ENCODE measurements around the gene AP3S2. TPM values are rescaled to one million over a fixed set of nuclear protein-coding genes. Genes with fewer than 3 reads are reported as not detected.
A peak's percentile ranks its signal among the peaks of the same experiment; 100 is the strongest.
"Not testable (repeated sequence)": the region's sequence is repeated elsewhere in the genome, so short reads cannot be mapped to it uniquely, and the experiment has no call there.

The AP3S2 gene
- total and polyA plus RNA-seq, 10 donors, result 5.4 to 54.9 (median 33.8) TPM

- 88 to 94% (median 91%) methylated on average over 6 of the region's 6 CpGs for WGBS, 5 donors
- TF ChIP-seq POLR2AphosphoS5 (IDR thresholded peaks at IDR 0.05), result no peak
- no peak for TF ChIP-seq POLR2A (IDR thresholded peaks at IDR 0.05)
- no peak for TF ChIP-seq CTCF (IDR thresholded peaks at IDR 0.05 in 8 of 11, conservative IDR thresholded peaks at IDR 0.05 in 3 of 11)
- peak overlapping the region in 1 of 8 donors; percentile 5 for H3K4me3 ChIP-seq
- intact Hi-C loops (cut with DNase I; ENCODE audit: low total_unique reads), result loop anchor here (5.0 kb wide), 1 partner anchor 113 kb away; no protein-coding TSS in a partner anchor
- no peaks in the 10 kb centered on the region for H3K9me3 ChIP-seq
- peaks cover 0 to 37% (median 12%) of the 10 kb centered on the region in 6 donors for H3K4me1 ChIP-seq
- peaks cover 0 to 95% (median 31%) of the 10 kb centered on the region in 6 donors for H3K36me3 ChIP-seq
- H3K27me3 ChIP-seq (replicated peaks in 1 of 7), result no peaks in the 10 kb centered on the region
- no peak for DNase-seq
- peak overlapping the region in 7 of 8 donors; percentile 61 to 91 (median 81) for H3K27ac ChIP-seq
These were observed 18.1 kb downstream of the AP3S2 start for GRCh38 chr15:89875741-89876140.

GRCh38 chr15:89874926-89875564 lies 18.7 kb downstream of the AP3S2 start:
- H3K4me1 ChIP-seq, result peaks cover 0 to 43% (median 12%) of the 10 kb centered on the region in 6 donors
- TF ChIP-seq POLR2AphosphoS5 (IDR thresholded peaks at IDR 0.05), result peak; percentile 38 to 52 (median 51)
- no peak for TF ChIP-seq POLR2A (IDR thresholded peaks at IDR 0.05)
- TF ChIP-seq CTCF (IDR thresholded peaks at IDR 0.05 in 8 of 11, conservative IDR thresholded peaks at IDR 0.05 in 3 of 11), result peak; percentile 67 to 96 (median 92)
- DNase-seq, result peak; percentile 95
- H3K36me3 ChIP-seq, result peaks cover 0 to 95% (median 38%) of the 10 kb centered on the region in 6 donors
- peak overlapping the region in 4 of 8 donors; percentile 81 to 91 (median 86) for H3K27ac ChIP-seq
- no peaks in the 10 kb centered on the region for H3K27me3 ChIP-seq (replicated peaks in 1 of 7)
- intact Hi-C loops (cut with DNase I; ENCODE audit: low total_unique reads), result loop anchor here (5.0 kb wide), 1 partner anchor 113 kb away; no protein-coding TSS in a partner anchor
- no peak overlapping the region for H3K4me3 ChIP-seq
- 26 to 29% (median 27%) methylated on average over 10 of the region's 10 CpGs for WGBS, 5 donors
- H3K9me3 ChIP-seq, result no peaks in the 10 kb centered on the region

GRCh38 chr15:89870688-89871288 lies 23.0 kb downstream of the AP3S2 start:
- no peak overlapping the region for H3K4me3 ChIP-seq
- peaks cover 0 to 21% (median 9%) of the 10 kb centered on the region in 6 donors for H3K4me1 ChIP-seq
- H3K27me3 ChIP-seq (replicated peaks in 1 of 7), result no peaks in the 10 kb centered on the region
- intact Hi-C loops (cut with DNase I; ENCODE audit: low total_unique reads), result no loop called here
- TF ChIP-seq CTCF (IDR thresholded peaks at IDR 0.05 in 8 of 11, conservative IDR thresholded peaks at IDR 0.05 in 3 of 11) (no peak), POLR2A (IDR thresholded peaks at IDR 0.05) (no peak), POLR2AphosphoS5 (IDR thresholded peaks at IDR 0.05) (no peak)
- 95 to 99% (median 97%) methylated on average over 4 of the region's 4 CpGs for WGBS, 5 donors
- peak overlapping the region in 1 of 8 donors; percentile 41 for H3K27ac ChIP-seq
- no peak for DNase-seq
- H3K36me3 ChIP-seq, result peaks cover 0 to 68% (median 25%) of the 10 kb centered on the region in 6 donors
- no peaks in the 10 kb centered on the region for H3K9me3 ChIP-seq

GRCh38 chr15:89870006-89870405 lies 23.8 kb downstream of the AP3S2 start:
- Histone ChIP-seq H3K4me1 (peaks cover 0 to 13% (median 3%) of the 10 kb centered on the region in 6 donors), H3K27me3 (replicated peaks in 1 of 7) (no peaks in the 10 kb centered on the region), H3K36me3 (peaks cover 0 to 70% (median 28%) of the 10 kb centered on the region in 6 donors), H3K27ac (peak overlapping the region in 2 of 8 donors; percentile 13 to 41), H3K4me3 (no peak overlapping the region), H3K9me3 (no peaks in the 10 kb centered on the region)
- no peak for DNase-seq
- intact Hi-C loops (cut with DNase I; ENCODE audit: low total_unique reads), result no loop called here
- WGBS, 5 donors, result 86 to 95% (median 93%) methylated on average over 5 of the region's 5 CpGs
- TF ChIP-seq POLR2A (IDR thresholded peaks at IDR 0.05) (no peak), CTCF (IDR thresholded peaks at IDR 0.05 in 8 of 11, conservative IDR thresholded peaks at IDR 0.05 in 3 of 11) (no peak), POLR2AphosphoS5 (IDR thresholded peaks at IDR 0.05) (no peak)

- intact Hi-C loops (cut with DNase I; ENCODE audit: low total_unique reads); H3K9me3 ChIP-seq; H3K4me1 ChIP-seq; DNase-seq; H3K4me3 ChIP-seq; H3K27me3 ChIP-seq (replicated peaks in 1 of 7): not testable (repeated sequence)
- Histone ChIP-seq H3K36me3 (peaks cover 0 to 74% (median 31%) of the 10 kb centered on the region in 6 donors), H3K27ac (peak overlapping the region in 1 of 8 donors; percentile 41)
- 92 to 97% (median 95%) methylated on average over 9 of the region's 9 CpGs for WGBS, 5 donors
These were observed 24.3 kb downstream of the AP3S2 start for GRCh38 chr15:89869490-89869889.

Measured in spleen (tissue), 11 donors.